GM12878 (cell line): ENCODE data around the gene MYT1. TPM values are rescaled to one million over a fixed set of nuclear protein-coding genes. Genes with fewer than 3 reads are reported as not detected.

ENCODE experiments used
- CBFB ChIP-seq: IDR thresholded peaks from 2 replicates; pipeline ENCODE4 v1.6.1; 2016; ENCODE audit warnings: antibody characterized with exemption, low read depth
- DPF2 ChIP-seq: fragments of 450-650 bp; IDR thresholded peaks from 2 replicates; pipeline ENCODE4 v1.6.1; 2017; ENCODE audit warnings: mild to moderate bottlenecking
- E2F4 ChIP-seq: IDR thresholded peaks from 2 replicates; pipeline ENCODE4 v1.6.1; 2012; ENCODE audit warnings: low read depth, low read length, improper control_type of control experiment
- ESRRA ChIP-seq: IDR thresholded peaks from 2 replicates; pipeline ENCODE4 v1.6.1; 2012; ENCODE audit warnings: mild to moderate bottlenecking, low read length, improper control_type of control experiment
- EZH2 ChIP-seq: IDR thresholded peaks from 2 replicates; pipeline ENCODE4 v1.6.1; 2012; ENCODE audit warnings: low read depth, mild to moderate bottlenecking, control low read depth, inconsistent platforms, low read length, borderline replicate concordance; ENCODE audit not compliant: control insufficient read depth
- FOXK2 ChIP-seq: fragments of 450-650 bp; IDR thresholded peaks from 2 replicates; pipeline ENCODE4 v1.6.1; 2017; ENCODE audit warnings: mild to moderate bottlenecking, moderate library complexity
- FOXM1 ChIP-seq: IDR thresholded peaks from 2 replicates; pipeline ENCODE4 v1.6.1; 2012; ENCODE audit warnings: low read depth, mild to moderate bottlenecking, inconsistent platforms, low read length, moderate library complexity
- HDAC6 ChIP-seq: fragments of 200-600 bp; sonication (generic); IDR thresholded peaks from one replicate; pipeline ENCODE4 v1.8.0; 2017; ENCODE audit warnings: antibody characterized with exemption; ENCODE audit not compliant: unreplicated experiment
- LARP7 ChIP-seq: fragments of 450-650 bp; IDR thresholded peaks from 2 replicates; pipeline ENCODE4 v1.6.1; 2017; ENCODE audit warnings: mild to moderate bottlenecking
- MAX ChIP-seq: IDR thresholded peaks from 2 replicates; pipeline ENCODE4 v1.6.1; 2012; ENCODE audit warnings: low read depth, low read length, improper control_type of control experiment
- NFIC ChIP-seq: IDR thresholded peaks from 2 replicates; pipeline ENCODE4 v1.6.1; 2012; ENCODE audit warnings: low read depth, mild to moderate bottlenecking, inconsistent platforms, low read length, moderate library complexity
- NR2F1 ChIP-seq: fragments of 450-650 bp; conservative IDR thresholded peaks from 2 replicates; pipeline ENCODE4 v1.6.1; 2017; ENCODE audit warnings: mild to moderate bottlenecking
- NRF1 ChIP-seq: conservative IDR thresholded peaks from 2 replicates; pipeline ENCODE4 v1.6.1; 2011; ENCODE audit warnings: mild to moderate bottlenecking, low read depth, low read length, improper control_type of control experiment
- POLR2AphosphoS2 ChIP-seq: IDR thresholded peaks from 2 replicates; pipeline ENCODE4 v1.6.1; 2011; ENCODE audit warnings: low read depth, mild to moderate bottlenecking, low read length, improper control_type of control experiment, moderate library complexity
- SIN3A ChIP-seq: IDR thresholded peaks from 2 replicates; pipeline ENCODE4 v1.6.1; 2012; ENCODE audit warnings: low read depth, low read length, improper control_type of control experiment
- SKIL ChIP-seq: fragments of 450-650 bp; IDR thresholded peaks from 2 replicates; pipeline ENCODE4 v1.6.1; 2017; ENCODE audit warnings: mild to moderate bottlenecking, low read depth, inconsistent platforms; ENCODE audit not compliant: poor library complexity, severe bottlenecking
- SP1 ChIP-seq: IDR thresholded peaks from one replicate; pipeline ENCODE4 v1.6.1; 2011; ENCODE audit warnings: low read depth, low read length
- SPI1 ChIP-seq: IDR thresholded peaks from 2 replicates; pipeline ENCODE4 v1.6.1; 2011; ENCODE audit warnings: low read depth, mild to moderate bottlenecking, low read length, moderate library complexity, borderline replicate concordance; ENCODE audit not compliant: insufficient read depth
- SUPT20H ChIP-seq: IDR thresholded peaks from 2 replicates; pipeline ENCODE4 v1.6.1; 2011; ENCODE audit warnings: low read depth, mild to moderate bottlenecking, low read length, moderate library complexity, borderline replicate concordance; ENCODE audit not compliant: control insufficient read depth
- TAF1 ChIP-seq: IDR thresholded peaks from 2 replicates; pipeline ENCODE4 v1.6.1; 2011; ENCODE audit warnings: mild to moderate bottlenecking, low read depth, low read length, borderline replicate concordance
- TARDBP ChIP-seq: IDR thresholded peaks from 2 replicates; pipeline ENCODE4 v1.6.1; 2016; ENCODE audit warnings: borderline replicate concordance
- USF1 ChIP-seq: IDR thresholded peaks from 2 replicates; pipeline ENCODE4 v1.6.1; 2011; ENCODE audit warnings: borderline replicate concordance, low read depth, mild to moderate bottlenecking, moderate library complexity, mixed read lengths, low read length; ENCODE audit not compliant: insufficient read depth; ENCODE audit errors: extremely low read length
- YBX1 ChIP-seq: fragments of 450-650 bp; IDR thresholded peaks from 2 replicates; pipeline ENCODE4 v1.6.1; 2016; ENCODE audit warnings: antibody characterized with exemption
- ZNF24 ChIP-seq: fragments of 450-650 bp; IDR thresholded peaks from 2 replicates; pipeline ENCODE4 v1.6.1; 2017; ENCODE audit warnings: antibody characterized with exemption, mild to moderate bottlenecking
- polyA plus RNA-seq, 11 experiments: library from polyadenylated mRNA; depleted of rRNA in 4 of 11; unstranded in 6 of 11; stranded (reverse) in 5 of 11; fragments of >200 nt; fragmentation: Nextera tagmentation in 4 of 11; fragmentation: Illumina TruSeq in 1 of 11; extraction: Ambion mirVana in 4 of 11; extraction: Trizol in 1 of 11; gene quantifications; 1 replicate in 1 of 11; 2 replicates in 10 of 11; pipeline versions ENCODE4 v1.2.1 to v1.2.3, GENCODE V29; 2011 to 2016; ENCODE audit warnings: inconsistent platforms in 2 of 11, missing spikeins in 2 of 11, low read depth in 1 of 11
- total RNA-seq, 4 experiments: library from RNA; depleted of rRNA in 3 of 4; stranded (reverse); fragments of >200 nt in 3 of 4; fragmentation: Illumina TruSeq in 1 of 4; extraction: Trizol in 1 of 4; gene quantifications; 2 replicates each; pipeline versions ENCODE4 v1.2.1 to v1.2.3, GENCODE V29; 2013 to 2021

MYT1 gene
- total and polyA plus RNA-seq, 10 of the 15 experiments (the other 5 are each of a cell fraction or from before 2014, with no cell fraction given): 0.01 to 0.10 TPM; not detected in 8

GRCh38 chr20:64255361-64256281, 91.4 kb downstream of the MYT1 start, which contains the start of gene PCMTD2 (continued):
- TF ChIP-seq E2F4 (no peak), USF1 (no peak), DPF2 (peak; percentile 84), SPI1 (no peak), POLR2AphosphoS2 (0 out of 2 replicates have a peak, but pooled peaks have one; percentile 63), ESRRA (no peak), EZH2 (no peak), SP1 (peak; percentile 17), ZNF24 (no peak), LARP7 (peak; percentile 98), NR2F1 (peak; percentile 68), MAX (peak; percentile 21; the same call in 1 of the 2 replicates), YBX1 (no peak), SUPT20H (no peak), NRF1 (peak; percentile 70), TARDBP (no peak), FOXM1 (no peak), CBFB (no peak), HDAC6 (no peak), SIN3A (no peak), NFIC (no peak), TAF1 (0 out of 2 replicates have a peak, but pooled peaks have one; percentile 9), SKIL (no peak), FOXK2 (peak; percentile 35; the same call in 1 of the 2 replicates)
